Measurements from ENCODE around the gene CD14.
"Not testable (repeated sequence)": the region's sequence is repeated elsewhere in the genome, so short reads cannot be mapped to it uniquely, and the experiment has no call there.

Gene CD14

GRCh38 chr5:140633021-140633471 is at the start of gene CD14:
Gene CD14 (minus strand): TSS chr5:140633175. CDS start chr5:140633071, 104 bp downstream.
- H3K27ac Mint-ChIP-seq (ENCODE audit: low read depth): peak within 1 kb of the TSS; percentile 64
- DNase-seq (ENCODE audit: low spot score in 2 of 2) (no peak), ATAC-seq (replicated peaks; ENCODE audit: extremely low read depth, poor library complexity, severe bottlenecking) (no peak)
- H3K4me1 Mint-ChIP-seq: peaks cover 16% of the 10 kb centered on the region
- H3K4me3 Mint-ChIP-seq: peak within 1 kb of the TSS; percentile 83
- no peaks in the 10 kb centered on the region for H3K9me3 Mint-ChIP-seq
- H3K36me3 Mint-ChIP-seq (ENCODE audit: insufficient read depth): peaks cover 4% of the 10 kb centered on the region
- H3K27me3 Mint-ChIP-seq: peaks cover 10% of the 10 kb centered on the region

- no peak for ATAC-seq (replicated peaks; ENCODE audit: extremely low read depth, poor library complexity, severe bottlenecking)
- peaks cover 26% of the 10 kb centered on the region for H3K36me3 Mint-ChIP-seq (ENCODE audit: insufficient read depth)
- H3K27ac Mint-ChIP-seq (ENCODE audit: low read depth): no peak overlapping the region
Measured at GRCh38 chr5:140678993-140679392, 46.0 kb upstream of the CD14 start.

GRCh38 chr5:140677947-140678346 is 45.0 kb upstream of the CD14 start:
- no peaks in the 10 kb centered on the region for H3K4me1 Mint-ChIP-seq
- no peak overlapping the region for H3K27ac Mint-ChIP-seq (ENCODE audit: low read depth)
- H3K36me3 Mint-ChIP-seq (ENCODE audit: insufficient read depth): peaks cover 31% of the 10 kb centered on the region
- no peak for DNase-seq (ENCODE audit: low spot score in 2 of 2)
- no peaks in the 10 kb centered on the region for H3K9me3 Mint-ChIP-seq
- no peak for ATAC-seq (replicated peaks; ENCODE audit: extremely low read depth, poor library complexity, severe bottlenecking)
- H3K27me3 Mint-ChIP-seq: no peaks in the 10 kb centered on the region
- H3K4me3 Mint-ChIP-seq: no peak overlapping the region

More at GRCh38 chr5:140678993-140679392, 46.0 kb upstream of the CD14 start:
- H3K4me3 Mint-ChIP-seq: no peak overlapping the region
- H3K27me3 Mint-ChIP-seq: no peaks in the 10 kb centered on the region
- no peak for DNase-seq (ENCODE audit: low spot score in 2 of 2)
- no peaks in the 10 kb centered on the region for H3K9me3 Mint-ChIP-seq
- no peaks in the 10 kb centered on the region for H3K4me1 Mint-ChIP-seq

DNA sequence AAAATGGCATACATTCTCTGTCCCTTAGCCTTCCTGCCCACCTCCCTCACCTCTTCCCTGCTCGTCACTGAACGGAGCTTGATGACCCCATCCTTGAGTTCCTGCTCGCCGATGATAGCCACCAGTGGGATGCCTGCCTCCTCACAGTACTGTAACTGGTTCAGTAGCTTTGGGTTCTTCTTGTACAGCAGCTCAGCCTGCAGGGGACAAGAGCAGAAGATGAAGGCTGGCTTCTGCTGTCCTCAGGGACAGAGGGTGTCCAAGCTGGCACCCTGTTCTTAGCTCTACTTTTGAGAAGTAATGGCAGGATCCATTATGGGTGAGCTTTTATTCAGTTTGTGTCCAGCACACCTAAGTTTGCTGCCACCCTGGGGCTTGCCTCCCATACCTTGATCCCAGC is 41.7 kb upstream of the CD14 start:
- H3K9me3 Mint-ChIP-seq: no peaks in the 10 kb centered on the region
- no peak overlapping the region for H3K27ac Mint-ChIP-seq (ENCODE audit: low read depth)
- peaks cover 33% of the 10 kb centered on the region for H3K36me3 Mint-ChIP-seq (ENCODE audit: insufficient read depth)
- H3K4me1 Mint-ChIP-seq: no peaks in the 10 kb centered on the region
- no peak for DNase-seq (ENCODE audit: low spot score in 2 of 2)
- H3K27me3 Mint-ChIP-seq: no peaks in the 10 kb centered on the region
- no peak overlapping the region for H3K4me3 Mint-ChIP-seq
- ATAC-seq (replicated peaks; ENCODE audit: extremely low read depth, poor library complexity, severe bottlenecking): no peak

- H3K27ac Mint-ChIP-seq (ENCODE audit: low read depth): no peak overlapping the region
- H3K4me3 Mint-ChIP-seq: no peak overlapping the region
Measured at GRCh38 chr5:140674211-140674610, 41.2 kb upstream of the CD14 start.

DNA sequence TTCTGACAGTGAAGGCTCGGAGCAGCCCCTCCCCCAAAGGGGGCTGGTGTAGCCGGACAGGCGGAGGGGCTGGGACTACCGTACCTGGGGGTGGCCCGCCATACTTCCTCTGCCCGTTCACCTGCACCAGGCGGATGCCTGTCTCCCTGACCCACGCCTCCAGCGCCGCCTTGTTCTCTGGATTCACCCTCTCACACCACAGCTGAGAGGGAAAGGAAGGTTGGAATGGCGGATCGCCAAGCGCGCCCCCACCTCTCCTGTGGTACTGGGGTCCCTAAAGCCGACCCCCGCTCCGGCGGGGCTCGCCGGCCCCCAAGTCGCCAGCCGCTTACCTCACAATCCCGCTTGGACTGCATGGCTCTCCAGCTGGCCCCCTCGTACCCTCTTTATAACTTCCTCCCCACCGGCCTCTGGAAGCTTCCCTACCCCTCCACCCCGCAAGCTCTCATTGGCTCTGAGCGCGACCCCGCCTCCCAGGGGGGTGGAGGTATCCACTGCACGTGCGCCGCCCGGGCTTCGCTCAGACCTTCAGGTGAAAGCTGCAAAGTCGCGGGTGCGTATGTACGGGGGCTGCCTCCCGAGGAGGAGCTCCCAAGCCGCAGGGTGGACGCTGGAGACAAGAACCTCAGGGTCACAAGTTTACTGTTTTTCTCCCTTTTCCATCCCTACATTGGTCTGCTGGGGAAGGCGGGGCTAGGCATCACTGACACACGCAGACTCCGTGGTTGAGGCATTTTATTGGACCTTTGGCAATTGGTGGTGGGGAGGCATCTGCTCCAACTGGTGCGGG is 40.4 kb upstream of the CD14 start, which contains the start of gene DND1:
DND1 (minus strand) TSS at position 390 of the 790 bp plus-strand sequence; CDS start at position 356, 34 bp downstream.
- Mint-ChIP-seq H3K4me3 (no peak within 1 kb of the TSS), H3K9me3 (no peaks in the 10 kb centered on the region), H3K27me3 (no peaks in the 10 kb centered on the region), H3K27ac (ENCODE audit: low read depth) (no peak within 1 kb of the TSS), H3K4me1 (no peaks in the 10 kb centered on the region), H3K36me3 (ENCODE audit: insufficient read depth) (peaks cover 35% of the 10 kb centered on the region)
- no peak for DNase-seq (ENCODE audit: low spot score in 2 of 2)
- ATAC-seq (replicated peaks; ENCODE audit: extremely low read depth, poor library complexity, severe bottlenecking): no peak

More at GRCh38 chr5:140674211-140674610, 41.2 kb upstream of the CD14 start:
- H3K36me3 Mint-ChIP-seq (ENCODE audit: insufficient read depth): peaks cover 34% of the 10 kb centered on the region
- H3K27me3 Mint-ChIP-seq: no peaks in the 10 kb centered on the region
- ATAC-seq (replicated peaks; ENCODE audit: extremely low read depth, poor library complexity, severe bottlenecking): no peak
- no peaks in the 10 kb centered on the region for H3K9me3 Mint-ChIP-seq
- DNase-seq (ENCODE audit: low spot score in 2 of 2): no peak
- no peaks in the 10 kb centered on the region for H3K4me1 Mint-ChIP-seq

DNA sequence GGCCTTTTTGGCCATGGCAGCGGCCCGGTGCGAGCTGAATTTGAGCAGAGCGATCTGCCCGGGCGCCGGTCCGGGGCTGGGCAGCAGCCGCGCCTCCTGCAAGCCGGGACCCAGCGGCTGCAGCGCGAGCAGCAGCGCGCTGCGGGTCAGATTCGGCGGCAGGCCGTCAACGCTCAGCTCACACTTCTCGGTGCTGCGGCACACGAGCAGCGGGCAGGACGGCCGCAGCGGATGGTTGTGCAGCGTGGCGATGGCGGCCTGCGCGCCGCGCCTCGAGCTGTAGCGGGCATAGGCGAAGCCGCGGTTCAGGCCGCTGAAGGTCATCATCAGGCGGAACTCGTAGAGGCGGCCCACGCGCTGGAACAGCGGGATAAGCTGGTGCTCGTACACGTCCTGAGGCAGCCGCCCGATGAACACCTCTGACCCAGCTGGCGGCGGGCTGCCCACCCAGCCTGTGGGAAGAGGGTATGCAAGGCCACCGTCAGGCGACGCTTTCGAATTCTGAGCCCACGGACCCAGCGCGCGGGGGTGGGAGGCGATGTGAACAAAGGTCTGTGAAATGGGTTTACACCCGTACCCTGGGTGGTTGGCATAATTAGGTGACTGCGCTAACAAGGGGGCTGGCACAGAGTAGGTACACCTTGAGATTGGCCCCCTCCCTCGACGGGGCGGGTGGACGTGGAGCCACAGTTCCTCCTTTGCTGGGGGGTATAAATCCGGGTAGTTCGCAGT is 39.6 kb upstream of the CD14 start:
- H3K4me3 Mint-ChIP-seq: no peak overlapping the region
- H3K36me3 Mint-ChIP-seq (ENCODE audit: insufficient read depth): peaks cover 37% of the 10 kb centered on the region
- no peak overlapping the region for H3K27ac Mint-ChIP-seq (ENCODE audit: low read depth)

GRCh38 chr5:140671472-140672125 is 38.6 kb upstream of the CD14 start:
- no peak for ATAC-seq (replicated peaks; ENCODE audit: extremely low read depth, poor library complexity, severe bottlenecking)
- H3K4me1 Mint-ChIP-seq: peaks cover 17% of the 10 kb centered on the region
- H3K27ac Mint-ChIP-seq (ENCODE audit: low read depth): no peak overlapping the region
- DNase-seq (ENCODE audit: low spot score in 2 of 2): no peak
- H3K4me3 Mint-ChIP-seq: no peak overlapping the region
- no peaks in the 10 kb centered on the region for H3K27me3 Mint-ChIP-seq
- no peaks in the 10 kb centered on the region for H3K9me3 Mint-ChIP-seq
- peaks cover 37% of the 10 kb centered on the region for H3K36me3 Mint-ChIP-seq (ENCODE audit: insufficient read depth)

More for the DNA sequence above, 39.6 kb upstream of the CD14 start:
- peaks cover 7% of the 10 kb centered on the region for H3K4me1 Mint-ChIP-seq
- H3K9me3 Mint-ChIP-seq: no peaks in the 10 kb centered on the region
- no peaks in the 10 kb centered on the region for H3K27me3 Mint-ChIP-seq
- DNase-seq (ENCODE audit: low spot score in 2 of 2): no peak
- ATAC-seq (replicated peaks; ENCODE audit: extremely low read depth, poor library complexity, severe bottlenecking): peak; percentile 43

DNA sequence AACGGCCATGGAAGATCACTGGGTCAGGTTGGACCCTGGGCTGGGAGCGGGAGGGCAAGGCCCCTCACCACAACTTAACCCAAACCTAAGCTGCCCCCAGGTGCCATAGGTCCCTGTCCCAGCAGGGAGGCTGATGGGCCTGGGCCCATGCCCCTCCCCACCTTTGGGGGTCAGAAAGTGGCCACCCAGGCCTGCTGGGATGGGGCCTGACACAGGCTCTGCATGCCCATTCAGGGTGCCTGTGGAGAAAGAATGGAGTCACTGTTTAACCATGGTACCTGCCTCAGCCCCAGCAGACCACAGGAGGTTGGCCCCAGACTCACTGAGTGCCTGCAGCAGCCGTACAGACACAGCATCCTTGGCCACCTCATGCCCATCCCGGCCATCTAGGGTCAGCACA is 38.1 kb upstream of the CD14 start:
- not testable (repeated sequence) for H3K4me3 Mint-ChIP-seq; ATAC-seq (replicated peaks; ENCODE audit: extremely low read depth, poor library complexity, severe bottlenecking); H3K9me3 Mint-ChIP-seq; H3K27ac Mint-ChIP-seq (ENCODE audit: low read depth); H3K27me3 Mint-ChIP-seq; DNase-seq (ENCODE audit: low spot score in 2 of 2)
- H3K4me1 Mint-ChIP-seq: peaks cover 22% of the 10 kb centered on the region
- H3K36me3 Mint-ChIP-seq (ENCODE audit: insufficient read depth): peaks cover 31% of the 10 kb centered on the region

DNA sequence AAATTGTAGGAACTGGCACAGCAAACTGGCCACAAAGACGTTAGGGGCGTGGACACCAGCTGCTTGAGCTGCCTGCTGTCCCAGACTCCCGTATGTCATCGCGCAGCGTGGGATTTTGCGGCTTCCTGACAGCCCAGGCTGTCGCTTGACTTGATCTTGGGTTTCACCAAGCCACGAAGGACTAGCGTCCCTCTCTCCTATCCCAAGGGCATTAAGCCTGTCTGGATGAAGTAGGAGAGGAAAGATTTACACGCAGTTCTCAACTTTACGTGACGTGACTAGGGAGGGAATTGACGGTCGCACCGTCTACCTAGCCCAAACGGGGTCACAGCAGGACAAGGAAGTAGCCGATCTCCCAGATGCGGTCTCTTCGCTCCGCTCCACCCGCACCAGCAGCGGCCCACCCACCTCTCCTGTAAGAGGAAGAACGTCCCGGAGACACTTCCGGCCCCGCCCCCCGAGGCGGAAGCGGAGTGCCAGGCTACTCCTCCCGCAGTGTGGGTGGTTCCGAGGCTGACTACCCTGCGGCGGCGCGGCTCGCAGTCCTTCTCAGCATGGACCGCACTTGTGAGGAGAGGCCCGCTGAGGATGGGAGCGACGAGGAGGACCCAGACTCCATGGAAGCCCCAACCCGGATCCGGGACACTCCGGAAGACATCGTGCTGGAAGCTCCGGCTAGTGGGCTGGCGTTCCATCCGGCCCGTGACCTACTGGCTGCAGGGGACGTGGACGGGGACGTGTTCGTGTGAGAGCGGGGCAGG is 31.6 kb upstream of the CD14 start, which contains the start of gene WDR55:
WDR55 (plus strand) TSS at position 546 of the 761 bp plus-strand sequence; CDS start at position 555, 9 bp downstream.
- H3K4me3 Mint-ChIP-seq: peak within 1 kb of the TSS; percentile 99
- H3K36me3 Mint-ChIP-seq (ENCODE audit: insufficient read depth): peaks cover 51% of the 10 kb centered on the region
- H3K4me1 Mint-ChIP-seq: peaks cover 32% of the 10 kb centered on the region
- ATAC-seq (replicated peaks; ENCODE audit: extremely low read depth, poor library complexity, severe bottlenecking) (peak; percentile 97), DNase-seq (ENCODE audit: low spot score in 2 of 2) (peak; percentile 88 to 90)
- H3K27ac Mint-ChIP-seq (ENCODE audit: low read depth): peak within 1 kb of the TSS; percentile 96
- no peaks in the 10 kb centered on the region for H3K27me3 Mint-ChIP-seq
- H3K9me3 Mint-ChIP-seq: no peaks in the 10 kb centered on the region

GRCh38 chr5:140664030-140664358 is 31.0 kb upstream of the CD14 start:
- no peak for DNase-seq (ENCODE audit: low spot score in 2 of 2)
- H3K27me3 Mint-ChIP-seq: no peaks in the 10 kb centered on the region
- H3K9me3 Mint-ChIP-seq: no peaks in the 10 kb centered on the region
- ATAC-seq (replicated peaks; ENCODE audit: extremely low read depth, poor library complexity, severe bottlenecking): no peak
- H3K4me1 Mint-ChIP-seq: peaks cover 32% of the 10 kb centered on the region
- H3K4me3 Mint-ChIP-seq: peak overlapping the region; percentile 99
- H3K27ac Mint-ChIP-seq (ENCODE audit: low read depth): peak overlapping the region; percentile 96
- peaks cover 51% of the 10 kb centered on the region for H3K36me3 Mint-ChIP-seq (ENCODE audit: insufficient read depth)

DNA sequence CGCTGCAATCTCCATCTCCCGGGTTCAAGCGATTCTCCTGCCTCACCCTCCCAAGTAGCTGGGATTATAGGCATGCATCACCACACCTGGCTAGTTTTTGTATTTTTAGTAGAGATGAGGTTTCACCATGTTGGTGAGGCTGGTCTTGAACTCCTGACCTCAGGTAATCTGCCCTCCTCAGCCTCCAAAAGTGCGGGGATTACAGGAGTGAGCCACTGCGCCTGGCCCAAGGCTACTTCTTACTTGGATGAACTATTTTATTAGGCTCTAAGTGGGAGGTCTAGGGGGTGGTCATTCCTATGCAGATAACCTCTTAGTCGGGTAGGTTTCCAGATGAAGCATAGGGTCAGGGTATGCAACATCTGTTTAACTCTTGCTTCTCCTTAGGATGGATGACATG is 27.4 kb upstream of the CD14 start:
- ATAC-seq (replicated peaks; ENCODE audit: extremely low read depth, poor library complexity, severe bottlenecking); H3K4me1 Mint-ChIP-seq; H3K27me3 Mint-ChIP-seq; H3K9me3 Mint-ChIP-seq; DNase-seq (ENCODE audit: low spot score in 2 of 2); H3K4me3 Mint-ChIP-seq; H3K27ac Mint-ChIP-seq (ENCODE audit: low read depth): not testable (repeated sequence)
- peaks cover 75% of the 10 kb centered on the region for H3K36me3 Mint-ChIP-seq (ENCODE audit: insufficient read depth)

All from central memory CD8-positive, alpha-beta T cell (primary cell).